Measurements from ENCODE around the gene PCDHB14.

GRCh38 chr5:141269195-141269594, 46.1 kb downstream of the PCDHB14 start:
- TF ChIP-seq EZH2 (IDR thresholded peaks at IDR 0.05), result no peak
- TF ChIP-seq CTCF (IDR thresholded peaks at IDR 0.05), result no peak

All from neural progenitor cell (in vitro differentiated cells).